Large intestine (tissue), 3 donors: Measurements from ENCODE around the gene RNF169. TPM values are rescaled to one million over a fixed set of nuclear protein-coding genes. Genes with fewer than 3 reads are reported as not detected.
"Not testable (repeated sequence)": the region's sequence is repeated elsewhere in the genome, so short reads cannot be mapped to it uniquely, and the experiment has no call there.

ENCODE experiments used
- DNase-seq, 2 donors: peaks; one replicate each; pipeline versions ENCODE4 v3.0.0 to v3.0.0-alpha.2; 2013
- H3K27ac ChIP-seq: one replicate; pipeline ENCODE4 v1.5.1; 2013; ENCODE audit warnings: low read length
- H3K27me3 ChIP-seq: 2 replicates; pipeline ENCODE4 v1.6.1; 2013; ENCODE audit warnings: low read length; ENCODE audit not compliant: control insufficient read depth, insufficient read depth
- H3K36me3 ChIP-seq: 2 replicates; pipeline ENCODE4 v1.6.1; 2013; ENCODE audit warnings: low read length; ENCODE audit not compliant: control insufficient read depth, insufficient read depth
- H3K4me1 ChIP-seq: one replicate; pipeline ENCODE4 v1.6.1; 2013; ENCODE audit warnings: low read length; ENCODE audit not compliant: control insufficient read depth, insufficient read depth
- H3K4me3 ChIP-seq: one replicate; pipeline ENCODE4 v1.5.1; 2013; ENCODE audit warnings: low read length
- H3K9me3 ChIP-seq: one replicate; pipeline ENCODE4 v1.6.1; 2013; ENCODE audit warnings: mild to moderate bottlenecking, low read depth, low read length, moderate library complexity; ENCODE audit not compliant: control insufficient read depth
- WGBS: methylation state at CpG from one replicate; pipeline ENCODE4 v1.1.5; 2013; ENCODE audit warnings: low lambda C conversion rate; ENCODE audit not compliant: insufficient coverage; 5-methylcytosine and 5-hydroxymethylcytosine counted together
- polyA plus RNA-seq: library from polyadenylated mRNA; unstranded; fragments of 120-200 nt; gene quantifications from one replicate; pipeline ENCODE4 v1.2.1, GENCODE V29; 2013

The RNF169 gene
- polyA plus RNA-seq, 1 donor: 11.5 TPM

- no peak overlapping the region for H3K4me3 ChIP-seq
- WGBS: no CpG with 5 or more reads among the region's 1 CpG
- H3K27ac ChIP-seq: no peak overlapping the region
- no peaks in the 10 kb centered on the region for H3K4me1 ChIP-seq
- H3K9me3 ChIP-seq: peaks cover 12% of the 10 kb centered on the region
- DNase-seq: no peak
- no peaks in the 10 kb centered on the region for H3K27me3 ChIP-seq
- H3K36me3 ChIP-seq: peaks cover 38% of the 10 kb centered on the region
Observed at GRCh38 chr11:74819400-74819799, 70.8 kb downstream of the RNF169 start.

- H3K4me1 ChIP-seq: no peaks in the 10 kb centered on the region
- WGBS: no CpG with 5 or more reads among the region's 1 CpG
- no peaks in the 10 kb centered on the region for H3K27me3 ChIP-seq
- peaks cover 19% of the 10 kb centered on the region for H3K9me3 ChIP-seq
- H3K27ac ChIP-seq: no peak overlapping the region
- no peak overlapping the region for H3K4me3 ChIP-seq
- peaks cover 43% of the 10 kb centered on the region for H3K36me3 ChIP-seq
- DNase-seq: peak in 1 of 2 donors; percentile 8
Observed at GRCh38 chr11:74820763-74821162, 72.1 kb downstream of the RNF169 start.

GRCh38 chr11:74822170-74822569, 73.5 kb downstream of the RNF169 start:
- Histone ChIP-seq H3K27ac (no peak overlapping the region), H3K4me3 (no peak overlapping the region), H3K4me1 (no peaks in the 10 kb centered on the region), H3K9me3 (peaks cover 31% of the 10 kb centered on the region), H3K27me3 (no peaks in the 10 kb centered on the region), H3K36me3 (peaks cover 56% of the 10 kb centered on the region)
- WGBS: 80% methylated on average over 1 of the region's 5 CpGs
- DNase-seq: peak; percentile 18 to 34

- H3K4me1 ChIP-seq: no peaks in the 10 kb centered on the region
- H3K9me3 ChIP-seq: peaks cover 33% of the 10 kb centered on the region
- H3K27ac ChIP-seq: no peak overlapping the region
- H3K27me3 ChIP-seq: no peaks in the 10 kb centered on the region
- no peak overlapping the region for H3K4me3 ChIP-seq
- DNase-seq: no peak
- H3K36me3 ChIP-seq: peaks cover 50% of the 10 kb centered on the region
- no CpG with 5 or more reads among the region's 1 CpG for WGBS
Observed at GRCh38 chr11:74824285-74824982, 75.8 kb downstream of the RNF169 start.

GRCh38 chr11:74825596-74825995, 76.9 kb downstream of the RNF169 start:
- H3K4me1 ChIP-seq: not testable (repeated sequence)
- WGBS: no CpG with 5 or more reads among the region's 2 CpGs

GRCh38 chr11:74826901-74827300, 78.3 kb downstream of the RNF169 start:
- no peak for DNase-seq
- no CpG with 5 or more reads among the region's 4 CpGs for WGBS
- Histone ChIP-seq H3K27ac (no peak overlapping the region), H3K4me3 (no peak overlapping the region), H3K4me1 (no peaks in the 10 kb centered on the region), H3K27me3 (no peaks in the 10 kb centered on the region), H3K36me3 (peaks cover 37% of the 10 kb centered on the region), H3K9me3 (peaks cover 33% of the 10 kb centered on the region)

More at GRCh38 chr11:74825596-74825995, 76.9 kb downstream of the RNF169 start:
- H3K27me3 ChIP-seq, H3K4me3 ChIP-seq, DNase-seq, H3K27ac ChIP-seq: not testable (repeated sequence)
- Histone ChIP-seq H3K9me3 (peaks cover 33% of the 10 kb centered on the region), H3K36me3 (peaks cover 43% of the 10 kb centered on the region)

- Histone ChIP-seq H3K9me3 (no peaks in the 10 kb centered on the region), H3K27ac (no peak overlapping the region), H3K4me3 (no peak overlapping the region), H3K27me3 (no peaks in the 10 kb centered on the region), H3K36me3 (peaks cover 66% of the 10 kb centered on the region), H3K4me1 (no peaks in the 10 kb centered on the region)
- 50% methylated on average over 1 of the region's 1 CpG for WGBS
- no peak for DNase-seq
Observed at GRCh38 chr11:74837191-74837590, 88.5 kb downstream of the RNF169 start.

- no peak overlapping the region for H3K27ac ChIP-seq
- H3K9me3 ChIP-seq: peaks cover 3% of the 10 kb centered on the region
- H3K4me3 ChIP-seq: no peak overlapping the region
- peaks cover 75% of the 10 kb centered on the region for H3K36me3 ChIP-seq
- H3K4me1 ChIP-seq: no peaks in the 10 kb centered on the region
- no CpG with 5 or more reads among the region's 1 CpG for WGBS
- H3K27me3 ChIP-seq: no peaks in the 10 kb centered on the region
- no peak for DNase-seq
Observed at GRCh38 chr11:74838188-74838587, 89.5 kb downstream of the RNF169 start.

- Histone ChIP-seq H3K4me3 (no peak overlapping the region), H3K27ac (no peak overlapping the region), H3K27me3 (no peaks in the 10 kb centered on the region), H3K9me3 (peaks cover 3% of the 10 kb centered on the region), H3K4me1 (no peaks in the 10 kb centered on the region), H3K36me3 (peaks cover 86% of the 10 kb centered on the region)
- no CpG with 5 or more reads among the region's 1 CpG for WGBS
- no peak for DNase-seq
Observed at GRCh38 chr11:74839446-74839845, 90.8 kb downstream of the RNF169 start.

- Histone ChIP-seq H3K9me3 (peaks cover 3% of the 10 kb centered on the region), H3K27ac (no peak overlapping the region), H3K36me3 (peaks cover 87% of the 10 kb centered on the region), H3K4me3 (no peak overlapping the region), H3K27me3 (no peaks in the 10 kb centered on the region), H3K4me1 (no peaks in the 10 kb centered on the region)
- DNase-seq: no peak
- WGBS: no CpG with 5 or more reads among the region's 2 CpGs
Observed at GRCh38 chr11:74839971-74840370, 91.3 kb downstream of the RNF169 start.

- H3K4me1 ChIP-seq: no peaks in the 10 kb centered on the region
- H3K27ac ChIP-seq: no peak overlapping the region
- DNase-seq: no peak
- peaks cover 87% of the 10 kb centered on the region for H3K36me3 ChIP-seq
- peaks cover 3% of the 10 kb centered on the region for H3K9me3 ChIP-seq
- H3K4me3 ChIP-seq: no peak overlapping the region
- H3K27me3 ChIP-seq: no peaks in the 10 kb centered on the region
- no CpG with 5 or more reads among the region's 2 CpGs for WGBS
Observed at GRCh38 chr11:74840486-74840885, 91.8 kb downstream of the RNF169 start.
